Kidney capillary endothelial cell (primary cell): ENCODE results near the gene KCNJ4.

Experiments
- DNase-seq: peaks from one replicate; pipeline ENCODE4 v3.0.0-alpha.2; 2018; ENCODE audit warnings: low spot score

KCNJ4 gene

GRCh38 chr22:38455076-38455529 is at the start of gene KCNJ4:
Gene KCNJ4, minus strand, starts transcription at chr22:38455199. Its CDS starts 27,067 bp downstream, at chr22:38428132.
- no peak for DNase-seq

- DNase-seq: no peak
Observed at GRCh38 chr22:38503021-38503420, 48.0 kb upstream of the KCNJ4 start.

- no peak for DNase-seq
Observed at GRCh38 chr22:38501797-38502672, 47.0 kb upstream of the KCNJ4 start.

GRCh38 chr22:38497869-38498268 is 42.9 kb upstream of the KCNJ4 start:
- no peak for DNase-seq

GRCh38 chr22:38494939-38495338 is 39.9 kb upstream of the KCNJ4 start:
- DNase-seq: no peak

GRCh38 chr22:38494498-38494897 is 39.5 kb upstream of the KCNJ4 start:
- no peak for DNase-seq

GRCh38 chr22:38491707-38492348 is 36.8 kb upstream of the KCNJ4 start:
- no peak for DNase-seq

- DNase-seq: no peak
Observed at GRCh38 chr22:38490915-38491314, 35.9 kb upstream of the KCNJ4 start.

GRCh38 chr22:38490475-38490874 is 35.5 kb upstream of the KCNJ4 start:
- no peak for DNase-seq

- no peak for DNase-seq
Observed at GRCh38 chr22:38489561-38490145, 34.7 kb upstream of the KCNJ4 start.

GRCh38 chr22:38489142-38489541 is 34.1 kb upstream of the KCNJ4 start:
- DNase-seq: no peak

GRCh38 chr22:38487946-38488345 is 32.9 kb upstream of the KCNJ4 start:
- DNase-seq: no peak

- DNase-seq: no peak
Observed at GRCh38 chr22:38485783-38486182, 30.8 kb upstream of the KCNJ4 start.

GRCh38 chr22:38484244-38484643 is 29.2 kb upstream of the KCNJ4 start:
- no peak for DNase-seq

GRCh38 chr22:38482662-38483308 is 27.8 kb upstream of the KCNJ4 start:
- DNase-seq: no peak

- DNase-seq: no peak
Observed at GRCh38 chr22:38481871-38482332, 26.9 kb upstream of the KCNJ4 start.

GRCh38 chr22:38481162-38481870 is 26.3 kb upstream of the KCNJ4 start:
- no peak for DNase-seq

GRCh38 chr22:38479096-38479837 is 24.3 kb upstream of the KCNJ4 start:
- DNase-seq: no peak

- no peak for DNase-seq
Observed at GRCh38 chr22:38477585-38477984, 22.6 kb upstream of the KCNJ4 start.

GRCh38 chr22:38474003-38474607 is 19.1 kb upstream of the KCNJ4 start:
- no peak for DNase-seq

- no peak for DNase-seq
Observed at GRCh38 chr22:38471237-38471636, 16.2 kb upstream of the KCNJ4 start.
